ENCODE results near the gene KCNMB1. TPM values are rescaled to one million over a fixed set of nuclear protein-coding genes. Genes with fewer than 3 reads are reported as not detected.
A peak's percentile ranks its signal among the peaks of the same experiment; 100 is the strongest.

Gene KCNMB1
- total and polyA plus RNA-seq, 2 of the 13 experiments (the other 11 are each of a cell fraction or from before 2014, with no cell fraction given), result not detected

DNA sequence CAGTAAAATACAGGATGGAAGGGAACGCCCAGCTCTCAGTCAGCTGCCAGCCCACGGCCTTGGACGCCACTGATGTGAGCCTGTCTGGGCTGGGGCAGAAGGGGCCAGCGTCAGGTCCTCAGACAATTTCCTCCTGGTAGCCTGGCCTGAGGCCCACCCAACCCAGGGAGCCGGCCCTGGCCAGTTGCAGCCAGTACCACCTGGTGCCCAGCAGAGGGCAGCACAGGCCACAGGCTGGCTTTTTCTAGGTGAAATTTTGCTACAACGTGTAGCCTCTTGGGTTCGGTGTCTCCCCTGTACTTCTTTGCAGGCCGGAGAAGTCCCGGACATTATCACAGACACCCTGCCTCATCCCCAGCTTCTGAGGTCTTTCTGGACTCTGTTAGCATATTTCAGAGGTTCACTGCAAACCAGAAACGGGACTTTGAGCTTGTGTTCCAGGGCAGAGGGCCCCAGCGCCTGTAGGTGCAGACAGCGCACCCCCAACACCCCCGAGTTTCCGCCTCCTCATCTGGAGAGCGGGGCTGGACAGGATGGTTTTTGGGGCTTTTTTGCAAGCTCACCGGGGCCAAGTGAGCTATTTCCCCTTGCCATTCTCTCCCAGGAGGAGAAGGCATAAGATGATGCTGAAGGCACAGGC is 45.9 kb upstream of the KCNMB1 start (continued):
- TF ChIP-seq, protein P1, sequence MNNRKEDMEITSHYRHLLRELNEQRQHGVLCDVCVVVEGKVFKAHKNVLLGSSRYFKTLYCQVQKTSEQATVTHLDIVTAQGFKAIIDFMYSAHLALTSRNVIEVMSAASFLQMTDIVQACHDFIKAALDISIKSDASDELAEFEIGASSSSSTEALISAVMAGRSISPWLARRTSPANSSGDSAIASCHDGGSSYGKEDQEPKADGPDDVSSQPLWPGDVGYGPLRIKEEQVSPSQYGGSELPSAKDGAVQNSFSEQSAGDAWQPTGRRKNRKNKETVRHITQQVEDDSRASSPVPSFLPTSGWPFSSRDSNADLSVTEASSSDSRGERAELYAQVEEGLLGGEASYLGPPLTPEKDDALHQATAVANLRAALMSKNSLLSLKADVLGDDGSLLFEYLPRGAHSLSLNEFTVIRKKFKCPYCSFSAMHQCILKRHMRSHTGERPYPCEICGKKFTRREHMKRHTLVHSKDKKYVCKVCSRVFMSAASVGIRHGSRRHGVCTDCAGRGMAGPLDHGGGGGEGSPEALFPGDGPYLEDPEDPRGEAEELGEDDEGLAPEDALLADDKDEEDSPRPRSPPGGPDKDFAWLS (CRISPR knock-in tag; IDR thresholded peaks at IDR 0.05; ENCODE audit: borderline replicate concordance), result no peak
- peak; percentile 19; the same call in 1 of the 2 replicates for TF ChIP-seq NFKB2 (CRISPR knock-in tag; IDR thresholded peaks at IDR 0.05; ENCODE audit: borderline replicate concordance)
- TF ChIP-seq, protein P2, sequence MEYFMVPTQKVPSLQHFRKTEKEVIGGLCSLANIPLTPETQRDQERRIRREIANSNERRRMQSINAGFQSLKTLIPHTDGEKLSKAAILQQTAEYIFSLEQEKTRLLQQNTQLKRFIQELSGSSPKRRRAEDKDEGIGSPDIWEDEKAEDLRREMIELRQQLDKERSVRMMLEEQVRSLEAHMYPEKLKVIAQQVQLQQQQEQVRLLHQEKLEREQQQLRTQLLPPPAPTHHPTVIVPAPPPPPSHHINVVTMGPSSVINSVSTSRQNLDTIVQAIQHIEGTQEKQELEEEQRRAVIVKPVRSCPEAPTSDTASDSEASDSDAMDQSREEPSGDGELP (IDR thresholded peaks at IDR 0.05; ENCODE audit: borderline replicate concordance, low read depth), result peak; percentile 14; the same call in 1 of the 2 replicates
- TF ChIP-seq, protein P3, sequence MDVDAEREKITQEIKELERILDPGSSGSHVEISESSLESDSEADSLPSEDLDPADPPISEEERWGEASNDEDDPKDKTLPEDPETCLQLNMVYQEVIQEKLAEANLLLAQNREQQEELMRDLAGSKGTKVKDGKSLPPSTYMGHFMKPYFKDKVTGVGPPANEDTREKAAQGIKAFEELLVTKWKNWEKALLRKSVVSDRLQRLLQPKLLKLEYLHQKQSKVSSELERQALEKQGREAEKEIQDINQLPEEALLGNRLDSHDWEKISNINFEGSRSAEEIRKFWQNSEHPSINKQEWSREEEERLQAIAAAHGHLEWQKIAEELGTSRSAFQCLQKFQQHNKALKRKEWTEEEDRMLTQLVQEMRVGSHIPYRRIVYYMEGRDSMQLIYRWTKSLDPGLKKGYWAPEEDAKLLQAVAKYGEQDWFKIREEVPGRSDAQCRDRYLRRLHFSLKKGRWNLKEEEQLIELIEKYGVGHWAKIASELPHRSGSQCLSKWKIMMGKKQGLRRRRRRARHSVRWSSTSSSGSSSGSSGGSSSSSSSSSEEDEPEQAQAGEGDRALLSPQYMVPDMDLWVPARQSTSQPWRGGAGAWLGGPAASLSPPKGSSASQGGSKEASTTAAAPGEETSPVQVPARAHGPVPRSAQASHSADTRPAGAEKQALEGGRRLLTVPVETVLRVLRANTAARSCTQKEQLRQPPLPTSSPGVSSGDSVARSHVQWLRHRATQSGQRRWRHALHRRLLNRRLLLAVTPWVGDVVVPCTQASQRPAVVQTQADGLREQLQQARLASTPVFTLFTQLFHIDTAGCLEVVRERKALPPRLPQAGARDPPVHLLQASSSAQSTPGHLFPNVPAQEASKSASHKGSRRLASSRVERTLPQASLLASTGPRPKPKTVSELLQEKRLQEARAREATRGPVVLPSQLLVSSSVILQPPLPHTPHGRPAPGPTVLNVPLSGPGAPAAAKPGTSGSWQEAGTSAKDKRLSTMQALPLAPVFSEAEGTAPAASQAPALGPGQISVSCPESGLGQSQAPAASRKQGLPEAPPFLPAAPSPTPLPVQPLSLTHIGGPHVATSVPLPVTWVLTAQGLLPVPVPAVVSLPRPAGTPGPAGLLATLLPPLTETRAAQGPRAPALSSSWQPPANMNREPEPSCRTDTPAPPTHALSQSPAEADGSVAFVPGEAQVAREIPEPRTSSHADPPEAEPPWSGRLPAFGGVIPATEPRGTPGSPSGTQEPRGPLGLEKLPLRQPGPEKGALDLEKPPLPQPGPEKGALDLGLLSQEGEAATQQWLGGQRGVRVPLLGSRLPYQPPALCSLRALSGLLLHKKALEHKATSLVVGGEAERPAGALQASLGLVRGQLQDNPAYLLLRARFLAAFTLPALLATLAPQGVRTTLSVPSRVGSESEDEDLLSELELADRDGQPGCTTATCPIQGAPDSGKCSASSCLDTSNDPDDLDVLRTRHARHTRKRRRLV (CRISPR knock-in tag; IDR thresholded peaks at IDR 0.05), result no peak
- TF ChIP-seq, protein P4, sequence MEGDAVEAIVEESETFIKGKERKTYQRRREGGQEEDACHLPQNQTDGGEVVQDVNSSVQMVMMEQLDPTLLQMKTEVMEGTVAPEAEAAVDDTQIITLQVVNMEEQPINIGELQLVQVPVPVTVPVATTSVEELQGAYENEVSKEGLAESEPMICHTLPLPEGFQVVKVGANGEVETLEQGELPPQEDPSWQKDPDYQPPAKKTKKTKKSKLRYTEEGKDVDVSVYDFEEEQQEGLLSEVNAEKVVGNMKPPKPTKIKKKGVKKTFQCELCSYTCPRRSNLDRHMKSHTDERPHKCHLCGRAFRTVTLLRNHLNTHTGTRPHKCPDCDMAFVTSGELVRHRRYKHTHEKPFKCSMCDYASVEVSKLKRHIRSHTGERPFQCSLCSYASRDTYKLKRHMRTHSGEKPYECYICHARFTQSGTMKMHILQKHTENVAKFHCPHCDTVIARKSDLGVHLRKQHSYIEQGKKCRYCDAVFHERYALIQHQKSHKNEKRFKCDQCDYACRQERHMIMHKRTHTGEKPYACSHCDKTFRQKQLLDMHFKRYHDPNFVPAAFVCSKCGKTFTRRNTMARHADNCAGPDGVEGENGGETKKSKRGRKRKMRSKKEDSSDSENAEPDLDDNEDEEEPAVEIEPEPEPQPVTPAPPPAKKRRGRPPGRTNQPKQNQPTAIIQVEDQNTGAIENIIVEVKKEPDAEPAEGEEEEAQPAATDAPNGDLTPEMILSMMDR (CRISPR knock-in tag; IDR thresholded peaks at IDR 0.05), result peak; percentile 87
- peak; percentile 71 for TF ChIP-seq RAD21 (CRISPR knock-in tag; IDR thresholded peaks at IDR 0.05)
- TF ChIP-seq, protein P5, sequence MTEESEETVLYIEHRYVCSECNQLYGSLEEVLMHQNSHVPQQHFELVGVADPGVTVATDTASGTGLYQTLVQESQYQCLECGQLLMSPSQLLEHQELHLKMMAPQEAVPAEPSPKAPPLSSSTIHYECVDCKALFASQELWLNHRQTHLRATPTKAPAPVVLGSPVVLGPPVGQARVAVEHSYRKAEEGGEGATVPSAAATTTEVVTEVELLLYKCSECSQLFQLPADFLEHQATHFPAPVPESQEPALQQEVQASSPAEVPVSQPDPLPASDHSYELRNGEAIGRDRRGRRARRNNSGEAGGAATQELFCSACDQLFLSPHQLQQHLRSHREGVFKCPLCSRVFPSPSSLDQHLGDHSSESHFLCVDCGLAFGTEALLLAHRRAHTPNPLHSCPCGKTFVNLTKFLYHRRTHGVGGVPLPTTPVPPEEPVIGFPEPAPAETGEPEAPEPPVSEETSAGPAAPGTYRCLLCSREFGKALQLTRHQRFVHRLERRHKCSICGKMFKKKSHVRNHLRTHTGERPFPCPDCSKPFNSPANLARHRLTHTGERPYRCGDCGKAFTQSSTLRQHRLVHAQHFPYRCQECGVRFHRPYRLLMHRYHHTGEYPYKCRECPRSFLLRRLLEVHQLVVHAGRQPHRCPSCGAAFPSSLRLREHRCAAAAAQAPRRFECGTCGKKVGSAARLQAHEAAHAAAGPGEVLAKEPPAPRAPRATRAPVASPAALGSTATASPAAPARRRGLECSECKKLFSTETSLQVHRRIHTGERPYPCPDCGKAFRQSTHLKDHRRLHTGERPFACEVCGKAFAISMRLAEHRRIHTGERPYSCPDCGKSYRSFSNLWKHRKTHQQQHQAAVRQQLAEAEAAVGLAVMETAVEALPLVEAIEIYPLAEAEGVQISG (CRISPR knock-in tag; IDR thresholded peaks at IDR 0.05), result 0 out of 2 replicates have a peak, but pooled peaks have one; percentile 35
- TF ChIP-seq ZNF446 (CRISPR knock-in tag; IDR thresholded peaks at IDR 0.05), result no peak
